Activated T-helper 1 cell treated with anti-CD3 and anti-CD28 coated beads, Interleukin-2, amount 50 U/mL, for 16 hours (primary cell): ENCODE data around the gene TP53RK.
"Not testable (repeated sequence)": the region's sequence is repeated elsewhere in the genome, so short reads cannot be mapped to it uniquely, and the experiment has no call there.

Experiments used
- DNase-seq, 2 donors: peaks; one replicate each; pipeline ENCODE4 v3.0.0-alpha.2; 2020; ENCODE audit warnings: low read depth in 1 of 2, low spot score in 1 of 2

TP53RK gene

DNA sequence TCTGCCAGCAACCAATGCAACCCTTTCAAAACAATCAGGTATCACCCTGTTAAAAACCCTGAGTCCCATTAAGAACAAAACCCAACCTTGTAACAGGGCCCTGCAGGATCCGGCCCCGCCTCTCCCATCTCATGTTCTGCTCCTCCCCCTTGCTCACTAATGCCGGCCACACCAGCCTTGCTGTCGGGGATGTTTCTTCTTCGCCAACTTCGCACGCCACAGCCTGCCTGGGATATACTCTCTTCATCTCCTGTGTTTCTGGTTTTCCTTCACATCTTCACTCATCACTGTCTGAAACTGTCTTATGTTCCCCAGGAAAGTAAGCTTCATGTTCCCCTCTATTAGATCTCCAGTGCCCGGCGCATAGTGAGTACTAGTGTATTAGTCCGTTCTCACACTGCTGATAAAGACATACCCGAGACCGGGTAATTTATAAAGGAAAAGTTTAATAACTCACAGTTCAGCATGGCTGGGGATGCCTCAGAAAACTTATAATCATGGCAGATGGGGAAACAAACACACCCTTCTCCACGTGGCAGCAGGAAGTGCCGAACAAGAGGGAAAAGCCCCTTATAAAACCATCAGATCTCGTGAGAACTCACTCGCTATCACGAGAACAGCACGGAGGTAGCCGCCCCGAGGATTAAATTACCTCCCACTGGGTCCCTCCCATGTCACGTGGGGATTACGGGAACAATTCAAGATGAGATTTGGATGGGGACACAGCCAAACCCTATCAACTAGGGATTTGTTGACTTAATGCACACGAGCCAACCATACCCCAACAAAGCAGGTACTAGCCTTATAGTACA, 5.1 kb downstream of the TP53RK start:
- DNase-seq, result no peak

DNA sequence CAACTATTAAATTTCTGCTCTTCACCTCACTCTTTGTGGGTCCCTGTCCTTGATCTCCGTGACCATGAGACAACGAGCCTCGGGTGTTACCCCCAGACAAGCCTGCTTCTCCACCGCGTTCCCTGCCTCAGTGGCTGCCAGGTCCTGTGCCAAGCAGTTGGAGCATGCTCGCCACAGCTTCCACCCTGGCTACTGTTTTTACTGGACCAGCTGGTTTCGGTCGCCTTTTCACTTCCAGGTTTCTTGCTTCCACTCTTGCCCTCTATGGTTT, 5.6 kb downstream of the TP53RK start:
- DNase-seq, result no peak

DNA sequence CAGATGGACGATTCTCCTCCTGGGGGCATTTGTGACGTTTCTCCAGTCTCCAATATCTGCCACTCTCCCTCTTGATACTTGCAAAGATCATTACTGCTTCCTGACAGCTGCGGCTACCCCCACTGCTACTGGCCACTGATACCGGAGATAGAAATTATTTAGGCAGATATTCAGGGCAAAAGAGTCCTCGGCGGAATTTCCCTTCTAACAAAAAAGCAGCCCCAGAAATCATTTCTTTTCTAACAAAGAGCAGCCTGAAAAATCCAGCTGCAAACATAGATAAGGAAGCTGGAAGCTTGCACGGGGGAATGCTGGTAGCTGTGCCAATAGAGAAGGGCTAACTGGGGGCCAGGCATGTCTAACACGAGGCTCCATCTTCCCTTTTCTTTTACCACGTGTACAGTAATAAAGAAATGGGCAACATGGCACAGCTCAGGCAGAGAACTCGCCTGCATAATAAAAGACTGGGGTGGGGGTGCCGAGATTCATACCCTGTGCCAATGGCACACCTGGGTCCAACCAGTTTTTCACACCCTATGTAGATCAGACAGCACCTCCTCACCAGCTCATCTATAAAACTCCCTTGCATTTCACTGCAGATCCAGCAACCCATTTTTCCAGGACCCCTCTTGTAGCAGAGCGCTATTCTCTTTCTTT, 6.1 kb downstream of the TP53RK start:
- DNase-seq, result no peak

DNA sequence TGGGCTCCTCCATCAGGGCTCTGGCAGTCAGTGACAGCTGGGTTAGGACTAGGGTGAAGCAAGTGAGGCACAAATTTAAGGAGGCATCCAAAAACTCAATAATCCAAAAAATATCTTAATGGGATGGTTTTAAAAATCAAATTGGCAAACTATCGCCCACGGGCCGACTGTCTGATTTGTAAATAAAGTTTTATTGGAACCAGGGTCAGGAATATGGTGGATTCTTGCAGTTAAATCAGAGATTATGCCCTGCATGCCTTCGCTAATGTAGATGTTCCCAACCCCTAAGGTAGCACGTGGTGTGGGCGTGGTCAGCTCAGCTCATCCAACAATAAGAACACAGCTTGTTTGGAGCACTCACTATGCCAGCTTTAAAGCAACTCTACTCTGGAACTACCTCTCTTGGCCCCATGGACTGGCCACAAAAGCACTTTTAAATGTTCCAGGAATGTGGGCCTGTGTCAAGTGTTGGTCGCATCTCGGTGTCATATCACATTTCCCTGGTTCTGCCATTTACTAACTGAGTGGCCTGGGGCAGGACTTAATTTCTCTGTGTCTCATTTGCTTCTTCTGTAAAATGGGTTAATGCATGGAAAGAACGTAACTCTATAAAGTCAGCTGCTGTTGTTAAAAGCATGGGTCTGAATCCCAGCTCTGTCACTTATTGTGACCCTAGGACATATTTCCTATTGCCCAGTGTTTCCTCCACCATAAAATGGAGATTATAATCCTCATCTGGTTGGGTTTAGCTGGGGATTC, 7.0 kb downstream of the TP53RK start:
- no peak for DNase-seq

DNA sequence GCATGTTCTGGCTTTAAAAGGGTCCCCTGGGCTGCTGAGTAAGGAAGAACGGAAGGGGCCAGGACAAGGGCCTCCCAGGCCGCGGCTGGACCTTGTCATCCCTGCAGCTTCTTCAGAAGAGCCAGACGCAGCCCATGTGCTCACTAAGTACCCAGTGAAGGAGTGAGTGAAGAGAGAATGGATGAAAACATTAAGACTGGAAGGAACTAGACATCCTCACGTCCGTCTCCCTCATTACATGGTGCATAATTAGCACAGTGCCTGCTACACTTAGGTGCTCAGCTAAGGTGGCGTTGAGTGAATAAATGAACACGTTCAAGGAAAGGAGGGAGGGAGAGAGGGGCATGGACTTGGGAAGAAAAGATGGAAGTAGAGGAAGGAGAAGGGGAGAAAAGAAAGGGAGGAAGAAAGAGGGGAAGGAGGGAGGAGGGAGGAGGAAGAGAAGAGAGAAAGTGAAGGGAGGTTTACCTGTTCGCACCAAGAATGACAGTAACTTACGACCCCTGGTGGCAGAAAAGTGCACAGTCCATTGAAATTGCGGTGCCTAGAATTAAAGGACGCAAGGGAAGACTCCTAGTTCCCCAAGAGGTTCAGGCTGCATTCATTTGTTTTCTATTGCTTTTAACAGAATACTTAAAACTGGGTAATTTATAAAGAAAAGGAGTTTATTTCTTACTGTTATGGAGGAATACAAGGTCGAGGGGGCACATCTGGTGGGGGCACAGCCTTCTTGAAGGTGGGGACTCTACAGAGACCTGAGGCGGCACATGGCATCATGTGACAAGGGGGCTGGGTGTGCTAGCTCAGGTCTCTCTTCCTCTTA, 8.0 kb downstream of the TP53RK start:
- peak; percentile 25 to 44 for DNase-seq

DNA sequence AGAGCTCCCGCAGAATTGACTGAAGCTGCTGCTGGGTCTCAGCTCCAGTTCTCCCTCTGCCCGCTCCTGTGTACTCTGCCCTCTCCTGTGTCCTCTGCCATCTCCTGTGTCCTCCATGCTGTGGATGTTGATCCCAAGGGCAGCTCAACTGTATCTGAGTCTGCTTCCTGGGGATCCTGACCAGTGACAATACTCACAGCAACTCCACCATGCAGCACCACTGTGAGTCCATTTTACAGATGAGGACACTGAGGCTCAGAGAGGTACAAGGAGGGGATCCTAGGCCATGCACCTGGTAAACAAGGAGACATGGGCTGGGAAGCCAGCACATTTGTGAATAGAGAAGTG, 8.6 kb downstream of the TP53RK start:
- no peak for DNase-seq

DNA sequence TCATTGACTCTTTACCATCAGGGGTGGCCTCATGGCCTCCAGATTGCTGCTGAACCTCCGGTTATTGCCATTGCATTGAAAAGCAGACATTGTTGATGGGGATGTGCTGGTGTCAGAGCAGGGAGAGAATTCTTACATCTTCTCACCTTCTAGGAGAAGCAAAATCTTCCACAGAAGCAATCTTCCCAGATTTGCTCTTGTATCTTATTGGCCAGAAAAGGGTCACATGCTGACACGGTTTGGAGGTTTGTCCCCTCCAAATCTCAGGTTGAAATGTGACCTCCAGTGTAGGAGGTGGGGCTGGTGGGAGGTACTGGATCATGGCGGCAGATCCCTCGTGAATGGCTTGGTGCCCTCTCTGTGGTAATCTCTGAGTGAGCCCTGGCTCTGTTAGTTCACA, 10.7 kb downstream of the TP53RK start:
- no peak for DNase-seq

DNA sequence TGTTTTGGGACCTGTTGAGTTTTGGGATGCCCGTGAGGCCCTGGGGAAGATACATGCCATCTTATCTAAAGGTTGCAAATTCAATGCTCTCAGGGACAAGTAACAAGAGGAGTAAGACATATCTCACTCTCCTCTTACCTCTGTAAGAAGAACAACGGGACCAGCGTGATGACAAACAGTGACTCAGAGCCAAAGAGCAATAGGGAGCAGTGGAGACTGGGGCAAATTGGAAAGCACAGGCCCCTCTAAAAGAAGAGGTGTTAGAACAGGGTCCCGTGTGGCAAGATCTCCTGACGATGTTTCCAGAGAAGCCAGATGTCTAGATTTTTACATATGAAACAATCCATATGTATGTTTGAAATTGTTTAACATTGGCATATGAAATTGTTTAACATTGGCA, 11.6 kb downstream of the TP53RK start:
- DNase-seq, result no peak

DNA sequence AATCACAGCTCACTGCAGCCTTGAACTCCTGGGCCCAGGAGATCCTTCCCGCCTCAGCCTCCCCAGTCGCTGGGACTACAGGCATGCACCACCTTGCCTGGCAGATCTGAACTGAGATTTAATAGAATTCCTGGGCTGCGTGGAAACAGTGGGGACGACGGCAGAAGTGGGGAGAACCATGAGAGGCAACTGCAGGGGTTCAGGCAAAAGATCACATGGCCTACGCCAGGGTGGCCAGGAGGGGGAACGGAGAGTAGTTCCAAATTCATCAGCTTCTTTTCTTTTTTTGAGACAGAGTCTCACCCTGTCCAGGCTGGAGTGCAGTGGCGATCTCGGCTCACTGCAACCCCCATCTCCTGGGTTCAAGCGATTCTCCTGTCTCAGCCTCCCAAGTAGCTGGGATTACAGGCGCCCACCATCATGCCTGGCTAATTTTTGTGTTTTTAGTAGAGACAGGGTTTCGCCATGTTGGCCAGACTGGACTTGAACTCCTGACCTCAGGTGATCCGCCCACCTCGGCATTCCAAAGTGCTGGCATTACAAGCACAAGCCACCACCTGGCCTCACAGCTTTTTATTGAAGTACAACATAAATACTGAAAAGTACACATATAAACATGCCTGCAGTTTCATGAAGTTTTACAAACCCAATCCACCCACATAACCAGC, 12.5 kb downstream of the TP53RK start:
- not testable (repeated sequence) for DNase-seq

DNA sequence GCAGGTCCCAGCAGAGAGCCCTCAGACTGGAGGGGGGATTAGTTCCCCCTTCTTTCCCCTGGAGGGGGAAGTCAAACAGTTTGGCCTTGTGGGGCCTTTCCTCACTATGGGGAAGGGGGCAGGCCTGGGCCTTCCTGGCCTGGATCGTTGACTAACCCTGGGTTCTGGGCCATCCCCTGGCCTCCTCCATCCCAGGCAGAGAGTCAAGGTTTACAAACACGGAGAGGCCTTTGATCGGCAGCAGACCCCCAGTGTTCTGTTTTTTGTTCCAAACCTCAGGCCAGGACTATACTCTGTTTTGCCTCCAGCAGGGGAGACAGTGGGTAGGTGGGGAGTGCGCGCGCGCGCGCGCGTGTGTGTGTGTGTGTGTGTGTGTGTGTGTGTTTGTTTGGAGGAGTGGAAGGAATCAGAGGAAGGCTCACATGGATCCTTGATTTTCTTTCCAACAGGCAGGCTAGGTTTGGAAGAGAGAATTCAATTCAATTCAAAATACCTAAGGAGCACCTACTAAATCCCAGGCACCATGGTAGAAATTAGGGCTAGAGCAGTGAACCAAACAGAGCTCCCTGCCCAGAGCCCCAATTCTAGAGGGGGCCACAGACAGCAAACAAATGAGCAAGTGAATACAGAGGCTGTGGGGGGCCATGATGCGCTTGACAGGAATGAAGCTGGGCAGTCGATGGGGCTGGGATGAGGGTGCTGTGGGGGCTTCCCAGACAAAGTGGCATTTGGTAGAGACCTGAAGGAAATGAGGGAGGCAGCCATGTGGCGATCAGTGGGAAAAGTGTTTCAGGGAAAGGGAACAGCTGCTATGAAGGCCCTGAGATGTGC, 14.8 kb downstream of the TP53RK start:
- no peak for DNase-seq

DNA sequence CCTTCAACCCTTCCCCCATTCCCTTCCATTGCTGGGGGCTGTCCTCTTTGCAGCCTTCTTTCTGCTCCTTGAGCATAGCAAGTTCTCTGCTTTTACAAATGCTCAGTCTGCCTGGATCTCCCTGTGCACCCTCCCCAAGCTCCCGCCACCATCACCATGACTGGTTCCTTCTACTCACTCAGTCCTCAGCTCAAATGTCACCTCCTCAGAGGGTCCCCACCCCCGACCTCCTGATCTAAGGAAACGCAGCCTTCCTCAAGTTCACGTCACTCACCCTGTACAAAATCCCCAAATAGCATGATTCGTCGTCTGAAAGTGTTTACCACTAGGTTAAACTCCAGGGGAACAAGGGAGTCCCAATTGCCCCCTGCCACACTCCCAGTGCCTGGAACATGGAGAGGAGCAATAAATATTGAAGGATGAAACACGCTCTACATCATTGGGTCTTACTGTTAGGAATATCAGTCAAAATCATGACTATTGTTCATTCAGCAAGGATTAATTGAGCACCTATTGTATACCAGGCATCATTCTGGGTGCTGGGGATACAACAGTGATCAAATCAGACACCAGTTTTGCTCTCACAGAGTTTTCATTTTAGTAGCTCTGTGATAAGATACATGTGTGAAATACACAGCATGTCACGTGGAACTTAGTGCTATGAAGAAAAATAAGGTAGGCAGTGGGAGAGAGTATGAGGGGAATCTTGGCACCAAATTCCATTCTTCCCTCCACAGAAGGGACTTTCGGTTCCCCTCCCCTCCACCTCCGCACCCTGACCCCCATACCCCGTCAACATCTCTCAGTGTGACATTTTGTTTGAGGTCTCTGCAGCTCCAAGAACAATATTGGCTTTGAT, 15.6 kb downstream of the TP53RK start:
- DNase-seq, result no peak

DNA sequence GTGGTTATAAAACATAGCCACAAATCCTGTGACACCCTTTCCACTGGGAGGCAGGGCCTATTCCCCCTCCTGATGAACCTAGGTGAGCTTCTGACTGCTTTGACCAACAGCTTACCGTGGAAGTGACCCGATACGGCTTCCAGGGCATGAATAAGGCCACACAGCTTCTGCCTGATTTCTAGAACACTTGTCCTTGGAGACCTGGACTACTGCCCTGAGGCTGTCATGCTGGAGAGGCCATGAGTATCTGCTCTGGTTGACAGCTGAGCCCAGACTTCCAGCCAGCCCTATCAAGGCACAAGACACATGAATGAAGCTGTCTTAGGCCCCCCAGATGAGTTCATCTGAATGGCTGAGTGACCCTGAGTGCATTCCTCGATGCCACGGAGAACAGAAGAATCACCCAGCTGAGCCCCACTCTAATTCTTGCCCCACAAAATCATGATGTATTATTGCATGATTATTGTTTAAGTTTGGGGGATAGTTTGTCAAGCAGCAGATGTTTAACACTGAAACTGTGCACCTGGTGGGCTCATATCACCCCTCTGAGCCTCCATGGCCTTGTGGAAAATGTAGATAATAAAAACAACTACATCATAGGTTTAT, 16.6 kb downstream of the TP53RK start:
- DNase-seq, result no peak

DNA sequence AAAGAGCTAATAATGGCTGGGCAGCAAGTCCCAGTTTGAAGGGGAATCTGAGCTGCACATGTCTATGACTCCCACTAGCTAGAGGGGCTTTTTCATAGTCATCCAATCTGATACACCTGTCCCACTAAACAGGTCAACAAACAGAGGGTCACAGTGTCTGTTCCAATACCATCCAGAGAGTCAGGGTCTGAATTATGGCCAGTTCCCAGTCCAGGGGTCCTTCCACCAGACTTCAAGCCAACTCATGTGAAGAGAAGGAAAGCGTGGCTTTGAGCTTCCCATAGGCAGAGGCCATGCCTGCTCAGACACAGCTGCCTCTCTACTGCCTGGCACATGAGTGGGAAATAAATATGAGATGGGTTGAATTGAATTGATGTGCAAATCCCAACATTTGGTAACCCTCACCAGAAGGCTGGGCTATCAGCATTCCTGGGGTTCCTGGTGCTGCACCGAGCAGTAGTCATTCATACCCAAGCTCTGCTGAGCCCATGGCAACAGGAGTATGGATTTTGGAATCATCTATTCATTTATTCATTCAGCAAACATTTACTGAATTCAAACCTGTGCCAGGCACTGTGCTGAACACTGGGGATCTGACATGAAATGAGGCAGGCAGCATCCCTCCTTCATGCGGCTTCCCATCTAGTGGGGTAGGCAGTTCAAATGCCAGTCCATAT, 17.2 kb downstream of the TP53RK start:
- DNase-seq, result no peak

DNA sequence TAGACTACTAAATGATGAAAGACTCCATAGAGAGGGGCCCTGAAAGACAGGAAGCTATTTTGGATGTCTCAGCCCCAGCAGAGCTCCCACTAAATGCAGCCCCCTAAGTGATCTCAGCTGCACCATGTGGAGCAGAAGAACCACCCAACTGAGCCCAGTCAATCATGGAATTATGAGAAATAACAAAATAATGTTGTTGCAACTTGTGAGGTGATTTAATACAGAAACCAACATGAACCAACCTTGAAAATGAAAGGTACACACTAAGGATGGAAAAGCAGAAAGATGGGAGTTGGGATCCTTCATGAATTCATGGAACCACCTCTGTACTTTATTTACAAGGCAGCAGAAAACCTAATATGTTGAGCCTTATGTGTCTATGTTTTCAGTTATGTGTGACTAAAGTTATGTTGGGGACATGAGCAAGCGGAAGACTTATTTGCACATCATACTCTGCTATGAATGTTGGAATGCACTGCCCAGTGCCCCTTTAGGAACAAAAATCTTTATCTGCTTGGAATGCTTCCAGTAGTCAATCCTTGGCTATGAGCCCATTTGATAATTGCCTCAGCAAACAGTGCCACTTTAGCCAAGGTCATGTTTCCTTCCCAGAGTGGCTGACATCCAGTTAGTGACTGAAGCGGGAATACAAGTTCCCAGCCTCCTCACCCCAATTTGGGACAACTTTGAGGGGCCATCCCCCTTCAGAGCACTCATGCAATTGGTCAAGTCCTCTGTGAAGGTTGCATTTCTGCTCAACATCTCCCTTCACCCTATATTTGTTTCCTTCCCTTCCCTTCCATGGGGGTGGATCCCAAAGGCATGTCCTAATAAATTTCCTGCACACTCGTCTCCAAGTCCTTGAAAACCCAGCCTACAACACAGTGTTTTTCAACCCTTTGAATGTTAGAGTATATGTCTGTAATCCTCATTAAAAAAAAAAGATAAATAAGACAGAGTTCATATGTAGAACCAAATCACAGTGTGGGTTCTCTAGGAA, 18.4 kb downstream of the TP53RK start:
- no peak for DNase-seq

DNA sequence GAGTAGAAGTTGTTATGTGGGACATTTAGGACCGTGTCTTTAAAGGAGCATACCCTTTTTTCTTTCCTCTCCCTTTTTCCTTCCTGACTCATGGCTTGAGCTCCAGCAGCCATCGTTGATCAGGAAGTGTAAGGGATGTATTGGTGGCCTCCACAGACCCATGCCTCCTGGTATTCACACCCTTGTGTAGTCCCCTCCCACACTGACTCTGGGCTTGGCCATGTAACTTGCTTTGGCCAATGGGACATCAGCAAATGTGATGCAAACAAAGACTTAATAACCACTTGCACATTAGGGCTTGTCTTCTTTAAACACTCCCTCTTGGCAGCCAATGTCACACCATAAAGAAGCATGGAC, 19.0 kb downstream of the TP53RK start:
- no peak for DNase-seq

DNA sequence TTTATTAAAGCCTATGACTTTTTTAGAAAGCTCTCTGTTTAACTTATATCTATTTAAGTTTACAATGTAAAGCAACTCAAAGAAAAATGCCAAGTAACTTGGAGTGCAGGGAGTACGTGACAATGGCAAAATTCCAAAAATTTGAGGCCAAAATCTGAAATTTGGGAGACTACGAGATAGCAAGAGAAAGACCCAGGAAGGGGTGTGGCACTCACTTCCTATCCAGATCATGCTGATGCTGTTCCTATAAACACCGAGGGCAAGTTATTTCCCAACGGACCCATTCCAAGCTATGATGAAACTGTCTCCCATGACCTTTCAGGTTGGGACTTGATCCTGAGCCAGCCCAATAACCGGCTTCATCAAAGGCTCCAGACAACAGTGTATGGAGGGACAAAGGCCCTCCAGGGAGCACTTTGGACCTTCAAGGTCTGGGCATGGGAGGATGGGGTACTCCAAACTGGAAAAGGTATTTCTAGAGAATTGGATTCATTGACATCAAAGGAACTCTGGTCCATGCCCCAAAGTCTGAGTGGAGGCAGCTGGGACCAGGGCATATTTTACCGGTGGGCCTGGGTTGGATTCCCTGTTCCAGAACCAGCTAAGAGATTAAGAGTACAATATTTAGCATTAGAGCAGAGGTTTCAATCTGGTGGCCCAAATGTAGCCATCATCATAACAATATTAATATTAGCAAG, 22.3 kb downstream of the TP53RK start:
- DNase-seq, result no peak

DNA sequence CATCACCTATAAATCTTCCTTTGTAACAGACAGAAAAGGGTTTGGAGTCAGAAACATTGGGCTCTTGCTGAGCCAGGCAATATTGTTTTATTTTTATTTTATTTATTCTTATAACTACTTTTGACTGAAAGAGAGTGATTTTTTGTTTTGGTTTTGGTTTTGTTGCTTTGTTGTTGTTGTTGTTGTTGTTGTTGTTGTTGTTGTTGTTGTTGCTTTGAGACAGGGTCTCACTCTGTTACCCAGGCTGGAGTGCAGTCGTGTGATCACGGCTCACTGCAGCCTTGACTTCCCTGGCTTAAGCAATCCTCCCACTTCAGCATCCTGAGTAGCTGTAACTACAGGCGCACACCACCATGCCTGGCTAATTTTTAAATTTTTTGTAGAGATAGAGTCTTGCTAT, 22.9 kb downstream of the TP53RK start:
- no peak for DNase-seq
